Motor neuron (in vitro differentiated cells): ENCODE measurements around the gene NFX1. TPM values are rescaled to one million over a fixed set of nuclear protein-coding genes. Genes with fewer than 3 reads are reported as not detected.

ENCODE experiments used
- ATAC-seq, 8 experiments: fragments of 200-7000 bp; cut with Tn5 transposase; replicated peaks in 6 of 8; 2 replicates each; pipeline ENCODE4 v1.8.0; 2021; ENCODE audit warnings: mild to moderate bottlenecking in 8 of 8, moderate library complexity in 8 of 8
- H3K27ac ChIP-seq, 2 donors: fragments of 250-450 bp; sonication (Bioruptor Pico); 2 replicates each; pipeline ENCODE4 v1.9.0; 2021; ENCODE audit warnings: antibody characterized with exemption in 2 of 2, mild to moderate bottlenecking in 2 of 2, moderate library complexity in 1 of 2
- H3K4me1 ChIP-seq, 2 donors: fragments of 250-450 bp; sonication (Bioruptor Pico); replicated peaks in 1 of 2; 2 replicates each; pipeline ENCODE4 v1.6.1; 2021; ENCODE audit warnings: antibody characterized with exemption in 2 of 2, mild to moderate bottlenecking in 2 of 2, moderate library complexity in 1 of 2
- H3K4me3 ChIP-seq, 5 donors: fragments of 250-450 bp; sonication (Bioruptor Pico); 2 replicates each; pipeline ENCODE4 v1.9.0; 2021; ENCODE audit warnings: antibody characterized with exemption in 5 of 5, mild to moderate bottlenecking in 5 of 5, moderate library complexity in 4 of 5
- WGBS, 10 experiments: fragments of 450-650 bp; shearing (Covaris generic); methylation state at CpG; one replicate each; pipeline ENCODE4 v1.0.0; 2022; 5-methylcytosine and 5-hydroxymethylcytosine counted together
- in situ Hi-C, 9 experiments: fragments of 400-800 bp; cut with MboI; loops; one replicate each; pipeline ENCODE4 v1.15.0; 2021; ENCODE audit warnings: low sequenced_read_pairs in 9 of 9, low pct_unique_long_range_greater_than_20kb in 2 of 9; ENCODE audit not compliant: unreplicated experiment in 9 of 9
- total RNA-seq, 8 experiments: library from RNA; unstranded; fragments of 300-600 nt; gene quantifications; 2 replicates each; pipeline versions ENCODE4 v1.2.3 to v1.2.4, GENCODE V29; 2022

NFX1 gene
- total RNA-seq: 10 to 100 TPM; 18.4 to 43.7 (median 28.0) TPM

DNA sequence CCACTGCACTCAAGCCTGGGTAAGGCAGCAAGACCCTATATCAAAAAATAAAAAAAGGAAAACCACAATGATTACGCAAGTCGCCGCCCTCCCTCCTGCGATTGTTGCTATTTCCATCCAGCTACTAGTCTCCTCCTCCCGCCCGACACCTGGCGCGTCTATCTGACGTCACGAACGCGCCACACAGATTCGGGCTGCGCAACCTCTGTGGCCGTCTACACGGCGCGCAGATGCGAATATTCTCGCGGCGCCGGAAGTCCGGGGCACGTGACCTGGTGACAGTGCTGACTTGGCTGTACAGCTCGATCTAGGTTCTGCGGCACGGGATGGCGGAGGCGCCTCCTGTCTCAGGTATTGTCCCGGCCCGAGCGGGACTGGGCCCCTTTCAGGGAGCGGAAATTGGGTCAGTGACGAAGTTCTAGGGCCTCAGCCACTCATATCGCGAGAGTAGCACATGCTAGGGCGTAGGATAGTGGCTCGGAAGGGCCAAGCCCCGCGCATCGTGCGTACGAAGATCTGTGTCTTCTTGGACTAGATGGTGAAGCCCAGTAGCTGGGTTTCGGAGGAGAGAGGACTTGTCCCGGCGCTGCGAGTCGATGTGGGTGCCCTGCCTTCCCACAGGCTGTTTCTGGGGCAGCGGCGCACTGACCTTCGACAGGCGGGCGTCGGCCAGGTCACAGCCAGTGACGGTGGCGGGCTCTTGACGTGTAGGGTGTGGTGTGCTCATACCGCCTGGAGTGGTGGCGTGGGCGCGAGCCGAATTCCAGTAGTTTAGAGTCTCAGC is at the start of gene NFX1:
Gene NFX1 (plus strand): TSS at position 270 of the 784 bp plus-strand sequence. CDS start 57 bp downstream, at position 327.
- WGBS, 10 experiments: 0 to 15% (median 0%) methylated on average over 3 to 20 of the region's 63 CpGs; no CpG with 5 or more reads in 2 of the 10 experiments
- in situ Hi-C loops: no loop called here
- Histone ChIP-seq H3K4me1 (peaks cover 11 to 17% of the 10 kb centered on the region in 2 donors), H3K27ac (peak within 1 kb of the TSS; percentile 96 to 99), H3K4me3 (peak within 1 kb of the TSS; percentile 72 to 99 (median 89))
- peak; percentile 74 to 96 (median 92) for ATAC-seq

- WGBS, 10 experiments: 60 to 81% (median 75%) methylated on average over 1 to 4 of the region's 5 CpGs; no CpG with 5 or more reads in 6 of the 10 experiments
- ATAC-seq: peak in 1 of 8 experiments; percentile 20
These were observed 49.0 kb upstream of the NFX1 start for GRCh38 chr9:33241298-33241697.

GRCh38 chr9:33242609-33243134 is 47.6 kb upstream of the NFX1 start:
- in situ Hi-C loops: loop anchor here in 1 of 9 experiments (25.0 kb wide), 1 partner anchor 155 kb away; the partner anchor contains the start of gene SMU1
- Histone ChIP-seq H3K4me3 (no peak overlapping the region), H3K4me1 (no peaks in the 10 kb centered on the region), H3K27ac (no peak overlapping the region)
- WGBS, 10 experiments: 38 to 100% (median 79%) methylated on average over 2 to 6 of the region's 6 CpGs
- no peak for ATAC-seq

More at GRCh38 chr9:33241298-33241697, 49.0 kb upstream of the NFX1 start:
- H3K4me1 ChIP-seq: no peaks in the 10 kb centered on the region
- H3K4me3 ChIP-seq: no peak overlapping the region
- in situ Hi-C loops: loop anchor here in 1 of 9 experiments (25.0 kb wide), 1 partner anchor 154 kb away; the partner anchor contains the start of gene SMU1
- H3K27ac ChIP-seq: no peak overlapping the region

- in situ Hi-C loops: loop anchor here in 1 of 9 experiments (25.0 kb wide), 1 partner anchor 157 kb away; the partner anchor contains the start of gene SMU1
- WGBS, 10 experiments: 76 to 100% (median 87%) methylated on average over 3 to 7 of the region's 9 CpGs; no CpG with 5 or more reads in 4 of the 10 experiments
- H3K4me1 ChIP-seq: no peaks in the 10 kb centered on the region
- no peak overlapping the region for H3K4me3 ChIP-seq
- H3K27ac ChIP-seq: no peak overlapping the region
- no peak for ATAC-seq
These were observed 46.1 kb upstream of the NFX1 start for GRCh38 chr9:33244137-33244784.

DNA sequence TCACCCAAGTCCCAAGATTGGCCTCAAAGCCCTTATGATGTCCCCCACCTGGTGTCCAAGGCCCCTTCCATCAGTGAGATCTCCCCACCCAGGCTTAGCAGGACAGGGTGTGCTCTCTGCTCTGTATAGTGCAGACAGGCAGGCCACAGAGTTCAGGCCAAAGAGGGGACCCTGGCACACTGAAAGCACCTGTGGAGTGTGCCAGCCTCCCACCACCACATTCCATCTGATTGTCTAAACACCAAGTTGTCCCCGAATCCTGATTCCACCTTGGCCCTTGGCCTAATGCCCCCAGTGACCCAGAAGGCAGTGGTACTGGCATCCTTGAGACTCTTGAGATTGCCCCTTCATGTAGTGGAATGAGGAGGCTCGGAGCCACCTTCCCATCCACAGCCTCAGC is 45.0 kb upstream of the NFX1 start:
- in situ Hi-C loops: loop anchor here in 1 of 9 experiments (25.0 kb wide), 1 partner anchor 158 kb away; the partner anchor contains the start of gene SMU1
- Histone ChIP-seq H3K4me1 (no peaks in the 10 kb centered on the region), H3K4me3 (no peak overlapping the region), H3K27ac (no peak overlapping the region)
- no peak for ATAC-seq
- 60 to 100% (median 90%) methylated on average over 1 to 2 of the region's 2 CpGs; no CpG with 5 or more reads in 3 of the 10 experiments for WGBS, 10 experiments

DNA sequence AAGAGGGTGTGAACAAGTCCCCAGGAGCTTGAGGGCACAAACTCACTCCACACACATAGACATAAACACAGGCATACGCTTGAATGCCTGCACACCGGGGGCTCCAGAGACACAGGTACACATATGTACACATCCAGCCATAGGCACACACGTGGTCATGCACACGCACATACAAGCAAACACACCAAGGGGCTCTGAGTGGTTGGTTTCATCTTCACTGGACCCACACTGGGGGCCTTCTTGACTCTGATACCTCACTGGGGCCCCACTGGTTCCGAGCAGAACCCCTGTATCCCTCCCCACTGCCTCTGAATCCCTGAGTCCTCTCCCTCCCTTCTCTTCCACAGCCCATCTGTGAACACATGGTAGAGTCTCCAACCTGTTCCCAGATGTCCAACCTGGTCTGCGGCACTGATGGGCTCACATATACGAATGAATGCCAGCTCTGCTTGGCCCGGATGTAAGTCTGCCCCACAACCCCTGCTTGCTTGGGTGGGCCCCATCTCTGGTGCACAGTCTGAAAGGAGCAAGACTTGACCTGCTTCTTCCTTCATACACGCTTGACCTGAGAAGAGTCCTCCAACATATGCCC is 44.0 kb upstream of the NFX1 start:
- Histone ChIP-seq H3K4me1 (no peaks in the 10 kb centered on the region), H3K27ac (no peak overlapping the region), H3K4me3 (no peak overlapping the region)
- in situ Hi-C loops: loop anchor here in 1 of 9 experiments (25.0 kb wide), 1 partner anchor 159 kb away; the partner anchor contains the start of gene SMU1
- 71 to 100% (median 95%) methylated on average over 1 to 7 of the region's 9 CpGs; no CpG with 5 or more reads in 4 of the 10 experiments for WGBS, 10 experiments
- ATAC-seq: no peak

GRCh38 chr9:33248606-33249005 is 41.7 kb upstream of the NFX1 start:
- in situ Hi-C loops: loop anchor here in 1 of 9 experiments (25.0 kb wide), 1 partner anchor 161 kb away; the partner anchor contains the start of gene SMU1
- Histone ChIP-seq H3K27ac (no peak overlapping the region), H3K4me1 (no peaks in the 10 kb centered on the region), H3K4me3 (no peak overlapping the region)
- ATAC-seq: no peak
- WGBS, 10 experiments: 80 to 100% (median 100%) methylated on average over 1 to 2 of the region's 3 CpGs; no CpG with 5 or more reads in 7 of the 10 experiments

- H3K4me3 ChIP-seq: no peak overlapping the region
- peak in 1 of 8 experiments; percentile 6 for ATAC-seq
- no peak overlapping the region for H3K27ac ChIP-seq
- 10 to 90% (median 70%) methylated on average over 1 to 6 of the region's 6 CpGs; no CpG with 5 or more reads in 3 of the 10 experiments for WGBS, 10 experiments
- no peaks in the 10 kb centered on the region for H3K4me1 ChIP-seq
- in situ Hi-C loops: loop anchor here in 1 of 9 experiments (25.0 kb wide), 1 partner anchor 162 kb away; the partner anchor contains the start of gene SMU1
These were observed 41.1 kb upstream of the NFX1 start for GRCh38 chr9:33249087-33249658.

DNA sequence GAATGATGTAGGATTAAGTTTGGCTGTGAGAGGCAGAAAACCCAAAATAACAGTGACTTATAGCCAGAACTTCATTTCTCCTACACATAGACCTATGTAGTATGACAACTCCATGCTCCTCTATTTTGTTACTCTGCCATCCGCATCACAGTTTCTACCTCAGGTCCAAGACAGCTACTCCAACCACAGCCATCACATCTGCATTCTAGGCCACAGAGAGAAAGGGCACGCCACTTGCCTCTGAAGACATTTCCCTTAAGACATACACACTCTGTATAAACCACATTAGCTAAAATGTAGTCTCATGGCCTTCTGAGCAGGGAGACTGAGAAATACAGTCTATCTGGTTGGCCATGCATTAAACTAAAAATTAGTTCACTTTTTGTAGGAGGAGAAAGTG is 40.3 kb upstream of the NFX1 start:
- Histone ChIP-seq H3K4me1 (no peaks in the 10 kb centered on the region), H3K27ac (no peak overlapping the region), H3K4me3 (no peak overlapping the region)
- no peak for ATAC-seq
- in situ Hi-C loops: loop anchor here in 1 of 9 experiments (25.0 kb wide), 1 partner anchor 163 kb away; the partner anchor contains the start of gene SMU1
- 88 to 100% (median 100%) methylated on average over 1 to 2 of the region's 2 CpGs; no CpG with 5 or more reads in 5 of the 10 experiments for WGBS, 10 experiments

- peak in 5 of 8 experiments; percentile 37 to 85 (median 68) for ATAC-seq
- Histone ChIP-seq H3K27ac (no peak overlapping the region), H3K4me3 (no peak overlapping the region), H3K4me1 (no peaks in the 10 kb centered on the region)
- in situ Hi-C loops: no loop called here
- 0 to 100% (median 50%) methylated on average over 1 of the region's 1 CpG; no CpG with 5 or more reads in 5 of the 10 experiments for WGBS, 10 experiments
These were observed 39.8 kb upstream of the NFX1 start for GRCh38 chr9:33250458-33250995.

DNA sequence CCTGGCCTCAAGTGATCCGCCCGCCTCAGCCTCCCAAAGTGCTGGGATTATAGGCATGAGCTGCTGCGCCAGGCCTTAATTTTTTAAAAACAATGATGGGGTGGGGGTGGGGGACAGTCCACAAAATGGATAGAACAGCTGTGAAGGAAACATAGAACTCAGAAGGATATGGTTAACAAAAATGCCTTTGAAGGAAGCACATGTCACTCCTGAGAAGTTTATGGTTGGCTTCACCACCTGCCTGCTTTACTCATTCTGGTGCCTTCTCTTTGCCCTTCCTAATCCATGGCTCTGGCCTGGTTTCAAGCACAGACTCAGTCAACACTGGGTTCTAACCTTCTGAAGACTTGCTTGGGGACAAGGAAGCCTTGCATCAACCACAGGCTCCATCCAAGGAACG is 36.1 kb upstream of the NFX1 start:
- Histone ChIP-seq H3K4me3 (no peak overlapping the region), H3K27ac (no peak overlapping the region), H3K4me1 (no peaks in the 10 kb centered on the region)
- no peak for ATAC-seq
- 93 to 100% (median 100%) methylated on average over 1 to 3 of the region's 4 CpGs; no CpG with 5 or more reads in 4 of the 10 experiments for WGBS, 10 experiments
- in situ Hi-C loops: no loop called here

GRCh38 chr9:33255014-33255413 is 35.3 kb upstream of the NFX1 start:
- Histone ChIP-seq H3K4me3 (no peak overlapping the region), H3K4me1 (no peaks in the 10 kb centered on the region), H3K27ac (no peak overlapping the region)
- in situ Hi-C loops: no loop called here
- no peak for ATAC-seq
- whole genome bisulfite sequencing, 10 experiments: 60 to 100% (median 98%) methylated on average over 1 to 7 of the region's 8 CpGs; no CpG with 5 or more reads in 4 of the 10 experiments
